Ascending aorta (tissue), 2 donors: Measurements from ENCODE around the gene NANOS3. TPM values are rescaled to one million over a fixed set of nuclear protein-coding genes. Genes with fewer than 3 reads are reported as not detected.
"Not testable (repeated sequence)": the region's sequence is repeated elsewhere in the genome, so short reads cannot be mapped to it uniquely, and the experiment has no call there.

ENCODE experiments used
- DNase-seq, 2 donors: peaks; one replicate each; pipeline ENCODE4 v3.0.0-alpha.2; 2019; ENCODE audit warnings: low spot score in 2 of 2
- H3K27ac ChIP-seq, 2 donors: fragments of 200-600 bp; sonication (generic); one replicate each; pipeline ENCODE4 v1.5.1; 2016 to 2017; ENCODE audit warnings: mild to moderate bottlenecking in 1 of 2
- H3K27me3 ChIP-seq: fragments of 200-600 bp; sonication (generic); one replicate; pipeline ENCODE4 v1.5.1; 2017
- H3K36me3 ChIP-seq, 2 donors: fragments of 200-600 bp; sonication (generic); one replicate each; pipeline ENCODE4 v1.5.1; 2016
- H3K4me1 ChIP-seq, 2 donors: fragments of 200-600 bp; sonication (generic); one replicate each; pipeline ENCODE4 v1.5.1; 2016 to 2017; ENCODE audit warnings: mild to moderate bottlenecking in 1 of 2
- H3K4me3 ChIP-seq, 2 donors: fragments of 200-600 bp; sonication (generic); one replicate each; pipeline ENCODE4 v1.5.1; 2016 to 2017; ENCODE audit warnings: mild to moderate bottlenecking in 1 of 2
- H3K9me3 ChIP-seq, 2 donors: fragments of 200-600 bp; sonication (generic); one replicate each; pipeline ENCODE4 v1.5.1; 2016
- intact Hi-C: fragments of 100-400 bp; cut with DNase I; formaldehyde crosslinking; loops from one replicate; pipeline ENCODE4 v1.15.1; 2023
- total RNA-seq: library from RNA; depleted of rRNA; stranded (reverse); fragments of >200 nt; gene quantifications from one replicate; pipeline ENCODE4 v1.1.0, GENCODE V29; 2016
- TF ChIP-seq, protein P1 (sequence below), 3 experiments: fragments of 200-600 bp in 2 of 3; fragments of 450-650 bp in 1 of 3; sonication (generic) in 2 of 3; IDR thresholded peaks; one replicate each; pipeline ENCODE4 v1.5.1; 2016 to 2019; ENCODE audit warnings: antibody characterized with exemption in 3 of 3, mild to moderate bottlenecking in 1 of 3, moderate library complexity in 1 of 3

NANOS3 gene
- total RNA-seq, 1 donor from 2014 or later, result not detected

DNA sequence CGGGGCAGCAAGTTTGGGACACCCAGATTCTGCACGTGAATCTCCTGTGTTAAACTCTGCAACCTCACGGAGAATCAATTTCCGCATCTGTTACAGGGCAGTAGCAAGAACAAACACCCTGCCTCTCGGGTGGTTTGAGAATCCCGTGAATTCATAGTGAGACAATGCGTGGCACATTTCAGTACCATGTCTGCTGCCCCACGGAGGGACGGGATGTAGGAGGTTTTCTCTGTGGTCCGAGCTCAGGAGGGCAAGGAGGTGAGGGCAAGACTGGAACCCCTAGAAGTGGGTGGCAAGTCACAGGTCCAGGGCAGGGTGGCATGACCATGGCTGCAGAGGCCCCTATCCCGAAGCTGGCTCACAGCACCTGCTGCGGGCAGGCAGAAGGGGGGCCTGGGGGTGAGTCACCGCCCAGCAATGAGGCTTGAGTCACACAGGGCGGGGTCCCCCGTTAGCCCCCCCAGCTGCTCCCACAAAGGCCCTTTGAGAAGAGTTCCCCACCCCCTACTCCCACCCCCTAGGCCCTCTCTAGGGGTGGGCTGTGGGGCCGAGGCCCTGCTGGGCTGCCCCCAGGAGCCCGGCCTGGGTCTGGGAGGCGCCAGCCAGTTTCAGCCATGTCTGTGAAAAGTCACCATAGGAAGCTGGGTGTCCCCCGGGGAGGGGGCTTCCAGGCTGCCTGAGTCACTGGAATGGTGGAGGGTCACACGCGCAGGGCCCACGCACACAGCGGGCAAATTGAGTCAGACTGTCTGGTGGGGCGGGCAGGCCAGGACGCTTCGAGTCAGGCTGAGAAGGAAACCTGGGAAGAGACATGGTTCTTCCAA lies 25.8 kb upstream of the NANOS3 start:
- TF ChIP-seq, protein P1, sequence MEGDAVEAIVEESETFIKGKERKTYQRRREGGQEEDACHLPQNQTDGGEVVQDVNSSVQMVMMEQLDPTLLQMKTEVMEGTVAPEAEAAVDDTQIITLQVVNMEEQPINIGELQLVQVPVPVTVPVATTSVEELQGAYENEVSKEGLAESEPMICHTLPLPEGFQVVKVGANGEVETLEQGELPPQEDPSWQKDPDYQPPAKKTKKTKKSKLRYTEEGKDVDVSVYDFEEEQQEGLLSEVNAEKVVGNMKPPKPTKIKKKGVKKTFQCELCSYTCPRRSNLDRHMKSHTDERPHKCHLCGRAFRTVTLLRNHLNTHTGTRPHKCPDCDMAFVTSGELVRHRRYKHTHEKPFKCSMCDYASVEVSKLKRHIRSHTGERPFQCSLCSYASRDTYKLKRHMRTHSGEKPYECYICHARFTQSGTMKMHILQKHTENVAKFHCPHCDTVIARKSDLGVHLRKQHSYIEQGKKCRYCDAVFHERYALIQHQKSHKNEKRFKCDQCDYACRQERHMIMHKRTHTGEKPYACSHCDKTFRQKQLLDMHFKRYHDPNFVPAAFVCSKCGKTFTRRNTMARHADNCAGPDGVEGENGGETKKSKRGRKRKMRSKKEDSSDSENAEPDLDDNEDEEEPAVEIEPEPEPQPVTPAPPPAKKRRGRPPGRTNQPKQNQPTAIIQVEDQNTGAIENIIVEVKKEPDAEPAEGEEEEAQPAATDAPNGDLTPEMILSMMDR (IDR thresholded peaks at IDR 0.05), result no peak
- Histone ChIP-seq H3K36me3 (no peaks in the 10 kb centered on the region), H3K4me1 (peaks cover 15 to 57% of the 10 kb centered on the region in 2 donors), H3K27ac (peak overlapping the region; percentile 99 to 100), H3K27me3 (no peaks in the 10 kb centered on the region), H3K9me3 (no peaks in the 10 kb centered on the region), H3K4me3 (peak overlapping the region; percentile 31 to 54)
- DNase-seq, result peak; percentile 77 to 97
- intact Hi-C loops, result loop anchor here (1.0 kb wide), 2 partner anchors 11 kb away; no protein-coding TSS in a partner anchor

DNA sequence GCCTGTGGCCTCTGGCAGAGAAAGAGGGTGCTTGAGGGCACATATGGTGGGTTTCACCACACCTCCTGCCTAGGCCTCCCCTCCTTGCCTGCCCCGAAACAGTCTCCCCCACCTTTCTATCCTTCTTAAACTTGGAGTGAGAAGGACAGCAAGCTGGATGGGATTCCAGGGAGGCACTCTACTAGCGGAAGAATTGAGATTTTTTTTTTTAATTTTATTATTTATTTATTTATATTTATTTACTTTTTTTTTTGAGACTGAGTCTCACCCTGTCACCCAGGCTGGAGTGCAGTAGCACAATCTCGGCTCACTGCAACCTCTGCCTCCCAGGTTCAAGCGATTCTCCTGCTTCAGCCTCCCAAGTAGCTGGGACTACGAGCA lies 25.2 kb upstream of the NANOS3 start:
- Histone ChIP-seq H3K4me1 (peaks cover 9 to 51% of the 10 kb centered on the region in 2 donors), H3K27ac (peak overlapping the region; percentile 99 to 100)
- H3K27me3 ChIP-seq, DNase-seq, H3K9me3 ChIP-seq, H3K36me3 ChIP-seq, H3K4me3 ChIP-seq: not testable (repeated sequence)
- intact Hi-C loops, result loop anchor here (1.0 kb wide), 2 partner anchors 11 kb away; no protein-coding TSS in a partner anchor

- H3K36me3 ChIP-seq, H3K9me3 ChIP-seq, intact Hi-C loops, H3K27me3 ChIP-seq, H3K4me3 ChIP-seq, DNase-seq: not testable (repeated sequence)
- Histone ChIP-seq H3K4me1 (peaks cover 9 to 49% of the 10 kb centered on the region in 2 donors), H3K27ac (peak overlapping the region; percentile 99 to 100)
Measured at GRCh38 chr19:13852171-13852707, 24.7 kb upstream of the NANOS3 start.

DNA sequence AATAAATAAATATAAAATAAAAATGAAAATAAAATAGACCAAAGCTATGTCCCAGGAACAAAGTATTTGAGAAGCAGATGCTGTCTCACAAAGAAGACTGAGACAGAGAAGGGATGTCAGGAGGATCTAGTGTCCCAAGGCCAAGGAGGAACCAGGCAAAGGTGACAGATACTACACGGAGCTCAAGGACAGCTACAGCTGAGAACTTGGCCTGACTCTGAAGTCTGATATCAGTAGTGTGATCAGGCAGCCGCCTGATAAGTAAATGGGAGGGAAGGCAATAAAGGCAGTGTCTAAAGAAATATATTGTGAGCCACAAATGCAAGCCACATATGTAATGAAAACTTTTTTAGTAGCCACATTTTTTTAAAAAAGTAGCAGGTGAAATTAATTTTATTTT lies 20.4 kb upstream of the NANOS3 start:
- intact Hi-C loops, result no loop called here
- H3K27ac ChIP-seq, result no peak overlapping the region

GRCh38 chr19:13859361-13859880 lies 17.5 kb upstream of the NANOS3 start:
- Histone ChIP-seq H3K36me3 (no peaks in the 10 kb centered on the region), H3K4me1 (peaks cover 5 to 8% of the 10 kb centered on the region in 2 donors), H3K27ac (no peak overlapping the region), H3K4me3 (no peak overlapping the region), H3K9me3 (no peaks in the 10 kb centered on the region), H3K27me3 (no peaks in the 10 kb centered on the region)
- no peak for DNase-seq
- TF ChIP-seq, protein P1 (IDR thresholded peaks at IDR 0.05), result no peak
- intact Hi-C loops, result no loop called here

More for the DNA sequence above, 20.4 kb upstream of the NANOS3 start:
- DNase-seq, result no peak
- Histone ChIP-seq H3K36me3 (no peaks in the 10 kb centered on the region), H3K9me3 (no peaks in the 10 kb centered on the region), H3K4me3 (no peak overlapping the region), H3K27me3 (no peaks in the 10 kb centered on the region), H3K4me1 (peaks cover 2 to 22% of the 10 kb centered on the region in 2 donors)
- TF ChIP-seq, protein P1 (IDR thresholded peaks at IDR 0.05), result no peak

DNA sequence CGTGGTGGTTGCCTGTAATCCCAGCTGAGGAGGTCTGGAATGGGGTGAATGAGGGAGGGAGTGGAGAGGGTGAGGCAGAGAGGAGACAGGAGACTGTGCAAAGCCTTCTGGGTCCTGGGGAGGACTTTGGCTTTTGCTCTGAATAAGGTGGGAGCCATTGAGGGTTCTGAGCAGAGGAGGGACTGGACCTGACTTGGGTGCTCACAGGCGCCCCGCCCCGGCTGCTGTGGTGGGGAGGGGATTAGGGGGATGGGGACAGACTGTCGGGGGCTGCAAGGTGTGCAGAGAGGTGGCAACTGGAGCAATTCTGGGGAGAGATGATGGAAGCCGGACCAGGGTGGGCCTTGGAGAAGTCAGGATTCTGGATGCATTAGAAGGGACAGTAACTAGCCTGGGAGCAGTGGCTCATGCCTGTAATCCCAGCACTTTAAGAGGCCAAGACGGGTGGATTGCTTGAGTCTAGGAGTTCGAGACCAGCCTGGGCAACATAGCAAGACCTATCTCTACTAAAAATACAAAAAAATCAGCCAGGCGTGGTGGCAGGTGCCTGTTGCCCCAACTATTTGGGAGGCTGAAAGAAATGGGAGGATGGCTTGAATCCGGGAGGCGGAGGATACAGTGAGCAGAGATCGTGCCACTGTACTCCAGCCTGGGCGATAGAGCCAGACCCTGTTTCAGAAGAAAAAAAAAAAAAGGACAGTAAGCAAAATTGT lies 16.1 kb upstream of the NANOS3 start:
- Histone ChIP-seq H3K4me1 (peaks cover 5 to 8% of the 10 kb centered on the region in 2 donors), H3K36me3 (no peaks in the 10 kb centered on the region), H3K27ac (peak overlapping the region; percentile 82 to 89), H3K27me3 (no peaks in the 10 kb centered on the region), H3K4me3 (peak overlapping the region in 1 of 2 donors; percentile 60), H3K9me3 (no peaks in the 10 kb centered on the region)
- no peak for DNase-seq
- intact Hi-C loops, result loop anchor here (2.0 to 5.0 kb wide), 2 partner anchors 39 to 66 kb away; partner anchors contain the start of gene ZSWIM4
- TF ChIP-seq, protein P1 (IDR thresholded peaks at IDR 0.05), result no peak
